GM21576 (cell line): ENCODE results near the gene PPFIA3.
A peak's percentile ranks its signal among the peaks of the same experiment; 100 is the strongest.
"Not testable (repeated sequence)": the region's sequence is repeated elsewhere in the genome, so short reads cannot be mapped to it uniquely, and the experiment has no call there.

Experiments used
- ATAC-seq: cut with Tn5 transposase; IDR thresholded peaks from one replicate; pipeline ENCODE4 v1.9.1; 2021; ENCODE audit warnings: mild to moderate bottlenecking, moderate library complexity; ENCODE audit not compliant: unreplicated experiment

Gene PPFIA3

GRCh38 chr19:49119411-49120324, at the start of gene PPFIA3:
PPFIA3 (plus strand) TSS chr19:49119544; CDS start chr19:49127874, 8,330 bp downstream.
- no peak for ATAC-seq

GRCh38 chr19:49070416-49070815, 48.9 kb upstream of the PPFIA3 start:
- no peak for ATAC-seq

- no peak for ATAC-seq
Measured at GRCh38 chr19:49071860-49072547, 47.3 kb upstream of the PPFIA3 start.

- ATAC-seq: no peak
Measured at GRCh38 chr19:49073514-49074378, 45.6 kb upstream of the PPFIA3 start.

- not testable (repeated sequence) for ATAC-seq
Measured at GRCh38 chr19:49074869-49075268, 44.5 kb upstream of the PPFIA3 start.

GRCh38 chr19:49080392-49080791, 39.0 kb upstream of the PPFIA3 start:
- no peak for ATAC-seq

- ATAC-seq: no peak
Measured at GRCh38 chr19:49081273-49081672, 38.1 kb upstream of the PPFIA3 start.

- ATAC-seq: no peak
Measured at GRCh38 chr19:49084206-49085019, 34.9 kb upstream of the PPFIA3 start.

GRCh38 chr19:49085020-49085867, 34.1 kb upstream of the PPFIA3 start, which contains the start of gene SNRNP70:
SNRNP70 (plus strand) TSS chr19:49085451; CDS start chr19:49086415, 964 bp downstream.
- peak; percentile 81 for ATAC-seq

GRCh38 chr19:49085868-49086232, 33.5 kb upstream of the PPFIA3 start:
- no peak for ATAC-seq

GRCh38 chr19:49086296-49086695, 33.0 kb upstream of the PPFIA3 start:
- ATAC-seq: no peak

GRCh38 chr19:49091391-49092038, 27.8 kb upstream of the PPFIA3 start:
- ATAC-seq: no peak

- ATAC-seq: no peak
Measured at GRCh38 chr19:49092686-49093085, 26.7 kb upstream of the PPFIA3 start.

GRCh38 chr19:49094505-49095482, 24.6 kb upstream of the PPFIA3 start:
- ATAC-seq: no peak

GRCh38 chr19:49097453-49098288, 21.7 kb upstream of the PPFIA3 start:
- ATAC-seq: no peak

GRCh38 chr19:49098795-49099194, 20.5 kb upstream of the PPFIA3 start:
- ATAC-seq: no peak

- ATAC-seq: no peak
Measured at GRCh38 chr19:49101160-49101559, 18.2 kb upstream of the PPFIA3 start.
